Renal pelvis (tissue), 4 donors: ENCODE measurements around the gene RANBP3. TPM values are rescaled to one million over a fixed set of nuclear protein-coding genes. Genes with fewer than 3 reads are reported as not detected.

Experiments
- DNase-seq: peaks from one replicate; pipeline ENCODE4 v3.0.0-alpha.2; 2013
- polyA plus RNA-seq, 3 donors: library from polyadenylated mRNA; unstranded; fragments of 120-200 nt; gene quantifications; one replicate each; pipeline ENCODE4 v1.2.1, GENCODE V29; 2013; ENCODE audit not compliant: insufficient read length in 3 of 3

Gene RANBP3
- polyA plus RNA-seq, 3 donors: 68.1 to 72.5 (median 68.3) TPM

- no peak for DNase-seq
These were observed 24.2 kb downstream of the RANBP3 start for GRCh38 chr19:5953680-5954213.

GRCh38 chr19:5953030-5953589, 24.8 kb downstream of the RANBP3 start:
- no peak for DNase-seq

GRCh38 chr19:5952193-5953029, 25.5 kb downstream of the RANBP3 start:
- no peak for DNase-seq

- no peak for DNase-seq
These were observed 26.5 kb downstream of the RANBP3 start for GRCh38 chr19:5951338-5951861.

- DNase-seq: no peak
These were observed 27.2 kb downstream of the RANBP3 start for GRCh38 chr19:5950741-5951140.

GRCh38 chr19:5949792-5950305, 28.1 kb downstream of the RANBP3 start:
- DNase-seq: no peak

GRCh38 chr19:5948752-5949564, 29.0 kb downstream of the RANBP3 start:
- DNase-seq: no peak

GRCh38 chr19:5947435-5947834, 30.5 kb downstream of the RANBP3 start:
- no peak for DNase-seq

GRCh38 chr19:5943623-5944022, 34.3 kb downstream of the RANBP3 start:
- DNase-seq: no peak

- DNase-seq: no peak
These were observed 34.9 kb downstream of the RANBP3 start for GRCh38 chr19:5943045-5943444.

GRCh38 chr19:5941673-5942072, 36.3 kb downstream of the RANBP3 start:
- no peak for DNase-seq

GRCh38 chr19:5940260-5941208, 37.4 kb downstream of the RANBP3 start:
- DNase-seq: no peak

GRCh38 chr19:5937550-5937949, 40.4 kb downstream of the RANBP3 start:
- DNase-seq: no peak

- no peak for DNase-seq
These were observed 41.7 kb downstream of the RANBP3 start for GRCh38 chr19:5936292-5936592.

- no peak for DNase-seq
These were observed 42.3 kb downstream of the RANBP3 start for GRCh38 chr19:5935473-5936291.

- DNase-seq: peak; percentile 76
These were observed 43.0 kb downstream of the RANBP3 start for GRCh38 chr19:5934774-5935472.

GRCh38 chr19:5934069-5934401, 43.9 kb downstream of the RANBP3 start:
- no peak for DNase-seq

- DNase-seq: no peak
These were observed 44.4 kb downstream of the RANBP3 start for GRCh38 chr19:5933391-5934068.
